ENCODE results near the gene ACSM3. TPM values are rescaled to one million over a fixed set of nuclear protein-coding genes. Genes with fewer than 3 reads are reported as not detected.

ACSM3 gene
- total RNA-seq, 1 donor = 67.1 TPM

Small RNA genes within 50 kb of the gene (small RNA-seq; reads per million reads assigned to genes)
- gene RF00618 (not detected), gene RNU6-944P (not detected)

Other genes with a start within 250 kb of the ACSM3 start
- not detected for gene ACSM2B, start 187.6 kb upstream of the ACSM3 start, total RNA-seq
- gene ACSM1, start 66.3 kb upstream of the ACSM3 start, total RNA-seq = 0.27 TPM
- 193 TPM for gene THUMPD1, start 22.2 kb upstream of the ACSM3 start, total RNA-seq
- 9.7 TPM for gene ERI2, start 42.5 kb downstream of the ACSM3 start, total RNA-seq
- gene REXO5, start 42.5 kb downstream of the ACSM3 start, total RNA-seq = 33.4 TPM
- gene DCUN1D3, start 136.3 kb downstream of the ACSM3 start, total RNA-seq = 4.6 TPM
- gene LYRM1, start 136.8 kb downstream of the ACSM3 start, total RNA-seq = 30.4 TPM

Measured in hematopoietic multipotent progenitor cell (in vitro differentiated cells).